Left ventricle myocardium inferior (tissue), 1 donor: ENCODE results near the gene LMO2. TPM values are rescaled to one million over a fixed set of nuclear protein-coding genes. Genes with fewer than 3 reads are reported as not detected.

ENCODE experiments used
- DNase-seq: peaks from one replicate; pipeline ENCODE4 v3.0.0-alpha.2; 2020
- H3K27ac ChIP-seq: fragments of 200-600 bp; replicated peaks from 2 replicates; pipeline ENCODE4 v1.8.0; 2021
- H3K27me3 ChIP-seq: fragments of 200-600 bp; 2 replicates; pipeline ENCODE4 v1.8.0; 2021; ENCODE audit warnings: low read depth
- H3K36me3 ChIP-seq: fragments of 200-600 bp; 2 replicates; pipeline ENCODE4 v1.8.0; 2021
- H3K4me1 ChIP-seq: fragments of 200-600 bp; 2 replicates; pipeline ENCODE4 v1.8.0; 2021
- H3K4me3 ChIP-seq: fragments of 200-600 bp; 2 replicates; pipeline ENCODE4 v1.8.0; 2021; ENCODE audit warnings: mild to moderate bottlenecking, moderate library complexity
- H3K9me3 ChIP-seq: fragments of 200-600 bp; replicated peaks from 2 replicates; pipeline ENCODE4 v1.8.0; 2021
- CTCF ChIP-seq: fragments of 200-600 bp; IDR thresholded peaks from 2 replicates; pipeline ENCODE4 v1.8.0; 2021; ENCODE audit warnings: antibody characterized with exemption, mild to moderate bottlenecking, borderline replicate concordance
- intact Hi-C: fragments of 100-400 bp; cut with micrococcal nuclease; formaldehyde crosslinking; loops from one replicate; pipeline ENCODE4 v1.11.0; 2022
- total RNA-seq: library from RNA; stranded (reverse); fragmentation: NEBNext Ultra II Directional; extraction: Animal tissue kit (Norgen Biotek cat#: 25700); gene quantifications from one replicate; pipeline ENCODE4 v1.2.1, GENCODE V29; 2021
- donor health status: DM: no; HTN: yes; CAD: no; lungs with severe emphysema.

The LMO2 gene
- total RNA-seq, 1 donor from 2014 or later = 8.4 TPM

- H3K9me3 ChIP-seq = peaks cover 9% of the 10 kb centered on the region
- no peak for DNase-seq
- H3K27me3 ChIP-seq = no peaks in the 10 kb centered on the region
- peaks cover 26% of the 10 kb centered on the region for H3K4me1 ChIP-seq
- H3K4me3 ChIP-seq = no peak overlapping the region
- H3K27ac ChIP-seq = no peak overlapping the region
- H3K36me3 ChIP-seq = no peaks in the 10 kb centered on the region
- intact Hi-C loops = no loop called here
- no peak for TF ChIP-seq CTCF
Observed at GRCh38 chr11:33928564-33928963, 36.7 kb upstream of the LMO2 start.

GRCh38 chr11:33926671-33927552 is 35.0 kb upstream of the LMO2 start:
- Histone ChIP-seq H3K9me3 (peaks cover 7% of the 10 kb centered on the region), H3K36me3 (no peaks in the 10 kb centered on the region), H3K4me1 (peaks cover 22% of the 10 kb centered on the region), H3K27ac (no peak overlapping the region), H3K4me3 (no peak overlapping the region), H3K27me3 (no peaks in the 10 kb centered on the region)
- DNase-seq = no peak
- intact Hi-C loops = no loop called here
- no peak for TF ChIP-seq CTCF

GRCh38 chr11:33924341-33924740 is 32.5 kb upstream of the LMO2 start:
- H3K36me3 ChIP-seq = no peaks in the 10 kb centered on the region
- no peak for DNase-seq
- no peak overlapping the region for H3K27ac ChIP-seq
- no peaks in the 10 kb centered on the region for H3K9me3 ChIP-seq
- TF ChIP-seq CTCF = no peak
- no peaks in the 10 kb centered on the region for H3K4me1 ChIP-seq
- H3K4me3 ChIP-seq = no peak overlapping the region
- H3K27me3 ChIP-seq = peaks cover 9% of the 10 kb centered on the region
- intact Hi-C loops = no loop called here

GRCh38 chr11:33923626-33924025 is 31.8 kb upstream of the LMO2 start:
- DNase-seq = no peak
- intact Hi-C loops = no loop called here

GRCh38 chr11:33920838-33921613 is 29.1 kb upstream of the LMO2 start:
- intact Hi-C loops = no loop called here
- H3K4me3 ChIP-seq = no peak overlapping the region
- TF ChIP-seq CTCF = no peak
- no peak overlapping the region for H3K27ac ChIP-seq
- H3K9me3 ChIP-seq = no peaks in the 10 kb centered on the region
- no peaks in the 10 kb centered on the region for H3K4me1 ChIP-seq
- no peak for DNase-seq
- no peaks in the 10 kb centered on the region for H3K36me3 ChIP-seq
- H3K27me3 ChIP-seq = peaks cover 9% of the 10 kb centered on the region

More at GRCh38 chr11:33923626-33924025, 31.8 kb upstream of the LMO2 start:
- no peak overlapping the region for H3K4me3 ChIP-seq
- peaks cover 9% of the 10 kb centered on the region for H3K27me3 ChIP-seq
- H3K36me3 ChIP-seq = no peaks in the 10 kb centered on the region
- H3K27ac ChIP-seq = no peak overlapping the region
- no peaks in the 10 kb centered on the region for H3K4me1 ChIP-seq
- no peaks in the 10 kb centered on the region for H3K9me3 ChIP-seq
- TF ChIP-seq CTCF = no peak
